Keratinocyte (primary cell): Measurements from ENCODE around the gene ADAD2. TPM values are rescaled to one million over a fixed set of nuclear protein-coding genes. Genes with fewer than 3 reads are reported as not detected.

Source experiments
- DNase-seq: peaks from one replicate; pipeline ENCODE4 v3.0.0-alpha.2; 2011; ENCODE audit warnings: low read depth, missing footprints, low spot score
- FAIRE-seq: peaks from 2 replicates; lab custom pipeline; 2011; peaks lifted over from hg19 to GRCh38; lab: Jason Lieb, UNC
- H2AFZ ChIP-seq: 2 replicates; pipeline ENCODE4 v1.6.0; 2012; ENCODE audit warnings: low read length, control low read depth, inconsistent platforms; ENCODE audit not compliant: control insufficient read depth
- H3K27ac ChIP-seq: 2 replicates; pipeline ENCODE4 v1.5.1; 2011; ENCODE audit warnings: low read length; ENCODE audit not compliant: control insufficient read depth, insufficient read depth
- H3K27me3 ChIP-seq: 3 replicates; pipeline ENCODE4 v1.6.0; 2011; ENCODE audit warnings: low read length; ENCODE audit not compliant: control insufficient read depth, insufficient read depth; ENCODE audit errors: extremely low read depth
- H3K36me3 ChIP-seq, 2 experiments: 2 replicates in 1 of 2; 3 replicates in 1 of 2; pipeline ENCODE4 v1.5.1; 2011; ENCODE audit warnings: low read length in 2 of 2, mild to moderate bottlenecking in 1 of 2; ENCODE audit not compliant: control insufficient read depth in 2 of 2, insufficient read depth in 2 of 2; ENCODE audit errors: extremely low read depth in 1 of 2
- H3K4me1 ChIP-seq: 3 replicates; pipeline ENCODE4 v1.5.1; 2011; ENCODE audit warnings: low read length; ENCODE audit not compliant: control insufficient read depth, insufficient read depth; ENCODE audit errors: extremely low read depth
- H3K4me2 ChIP-seq: 3 replicates; pipeline ENCODE4 v1.6.0; 2011; ENCODE audit warnings: low read depth, low read length; ENCODE audit not compliant: control insufficient read depth, insufficient read depth; ENCODE audit errors: extremely low read depth
- H3K4me3 ChIP-seq, 3 experiments: fragments of 200-600 bp in 1 of 3; sonication (generic) in 1 of 3; 2 replicates in 2 of 3; 3 replicates in 1 of 3; pipeline ENCODE4 v1.5.1; 2011 to 2016; ENCODE audit warnings: low read length in 3 of 3, mild to moderate bottlenecking in 3 of 3, control low read depth in 2 of 3, inconsistent platforms in 1 of 3, low read depth in 1 of 3, mixed read lengths in 1 of 3, mixed run types in 1 of 3, moderate library complexity in 1 of 3; ENCODE audit not compliant: control insufficient read depth in 2 of 3, insufficient read depth in 2 of 3; ENCODE audit errors: extremely low read depth in 1 of 3
- H3K79me2 ChIP-seq: 2 replicates; pipeline ENCODE4 v1.6.0; 2012; ENCODE audit warnings: low read length; ENCODE audit not compliant: control insufficient read depth, insufficient read depth
- H3K9ac ChIP-seq: 3 replicates; pipeline ENCODE4 v1.6.0; 2011; ENCODE audit warnings: low read length; ENCODE audit not compliant: control insufficient read depth, insufficient read depth; ENCODE audit errors: extremely low read depth
- H3K9me1 ChIP-seq: 3 replicates; pipeline ENCODE4 v1.6.0; 2011; ENCODE audit warnings: low read length; ENCODE audit not compliant: control insufficient read depth, insufficient read depth; ENCODE audit errors: extremely low read depth
- H3K9me3 ChIP-seq: 2 replicates; pipeline ENCODE4 v1.5.1; 2012; ENCODE audit warnings: low read depth, low read length; ENCODE audit not compliant: control insufficient read depth
- H4K20me1 ChIP-seq: 3 replicates; pipeline ENCODE4 v1.6.0; 2011; ENCODE audit warnings: low read length; ENCODE audit not compliant: control insufficient read depth, insufficient read depth; ENCODE audit errors: extremely low read depth
- CTCF ChIP-seq, 3 experiments: IDR thresholded peaks in 1 of 3; conservative IDR thresholded peaks in 1 of 3; optimal IDR thresholded peaks in 1 of 3; 2 replicates in 2 of 3; 3 replicates in 1 of 3; pipeline versions ENCODE3 to v1.5.1; 2011; ENCODE audit warnings: low read length in 3 of 3, mild to moderate bottlenecking in 3 of 3, moderate library complexity in 2 of 3, control low read depth in 1 of 3, inconsistent platforms in 1 of 3; ENCODE audit not compliant: insufficient read depth in 2 of 3; ENCODE audit errors: extremely low read depth in 1 of 3
- EZH2 ChIP-seq: IDR thresholded peaks from one replicate; pipeline ENCODE4 v1.6.1; 2012; ENCODE audit warnings: inconsistent platforms, mild to moderate bottlenecking, low read length, moderate library complexity
- dilution Hi-C: fragments of 300-500 bp; cut with MboI; formaldehyde crosslinking; loops from one replicate; pipeline ENCODE4 v1.7.0; 2020; ENCODE audit warnings: low sequenced_read_pairs; ENCODE audit not compliant: extremely low pct_ligation_motif_present
- polyA plus RNA-seq, 5 experiments: library from polyadenylated mRNA; depleted of rRNA in 3 of 5; stranded (reverse) in 3 of 5; stranded (forward) in 1 of 5; unstranded in 1 of 5; fragments of >200 nt; gene quantifications; 1 replicate in 1 of 5; 2 replicates in 3 of 5; 3 replicates in 1 of 5; pipeline versions ENCODE4 v1.2.1 to v1.2.3, GENCODE V29; 2011 to 2012; ENCODE audit warnings: missing spikeins in 2 of 5, low read depth in 1 of 5, low replicate concordance in 1 of 5

ADAD2 gene
- polyA plus RNA-seq, 1 donor (not counting 4 experiments of a cell fraction or from before 2014, with no cell fraction given): not detected

GRCh38 chr16:84245956-84246678 lies 55.2 kb downstream of the ADAD2 start:
- Histone ChIP-seq H3K27me3 (peaks cover 9% of the 10 kb centered on the region), H3K4me2 (no peak overlapping the region), H4K20me1 (no peaks in the 10 kb centered on the region), H3K27ac (no peak overlapping the region), H3K79me2 (no peaks in the 10 kb centered on the region), H3K4me1 (no peaks in the 10 kb centered on the region), H2AFZ (no peak overlapping the region), H3K9me1 (no peaks in the 10 kb centered on the region), H3K9ac (no peak overlapping the region), H3K36me3 (no peaks in the 10 kb centered on the region), H3K9me3 (no peaks in the 10 kb centered on the region), H3K4me3 (no peak overlapping the region)
- dilution Hi-C loops: no loop called here
- no peak for TF ChIP-seq CTCF (optimal IDR thresholded peaks at IDR 0.05 in 1 of 3, IDR thresholded peaks at IDR 0.05 in 1 of 3, conservative IDR thresholded peaks at IDR 0.05 in 1 of 3; ENCODE audit: extremely low read depth in 1 of 3, insufficient read depth in 2 of 3, low read length in 3 of 3)
- no peak for TF ChIP-seq EZH2
- FAIRE-seq (no peak), DNase-seq (no peak)

- no peaks in the 10 kb centered on the region for H3K79me2 ChIP-seq
- no peak overlapping the region for H2AFZ ChIP-seq
- no peaks in the 10 kb centered on the region for H4K20me1 ChIP-seq
- no peak for TF ChIP-seq EZH2
- no peak for TF ChIP-seq CTCF (optimal IDR thresholded peaks at IDR 0.05 in 1 of 3, IDR thresholded peaks at IDR 0.05 in 1 of 3, conservative IDR thresholded peaks at IDR 0.05 in 1 of 3; ENCODE audit: extremely low read depth in 1 of 3, insufficient read depth in 2 of 3, low read length in 3 of 3)
- no peak for DNase-seq
- no peaks in the 10 kb centered on the region for H3K9me1 ChIP-seq
- no peak overlapping the region for H3K9ac ChIP-seq
- no peak for FAIRE-seq
- dilution Hi-C loops: no loop called here
- no peaks in the 10 kb centered on the region for H3K9me3 ChIP-seq
- no peaks in the 10 kb centered on the region for H3K4me1 ChIP-seq
- no peak overlapping the region for H3K4me3 ChIP-seq
- no peak overlapping the region for H3K27ac ChIP-seq
- H3K27me3 ChIP-seq: peaks cover 4% of the 10 kb centered on the region
- H3K4me2 ChIP-seq: no peak overlapping the region
- H3K36me3 ChIP-seq: no peaks in the 10 kb centered on the region
Measured at GRCh38 chr16:84246679-84247077, 55.7 kb downstream of the ADAD2 start.

Other genes starting within 250 kb of the ADAD2 start
- 2.1 to 2.3 TPM (median 2.2 TPM) in 3 replicates for gene OSGIN1, start 237.9 kb upstream of the ADAD2 start, polyA plus RNA-seq
- 0.13 TPM in 1 of 3 replicates, not detected in the others for gene NECAB2, start 222.9 kb upstream of the ADAD2 start, polyA plus RNA-seq
- gene SLC38A8, start 148.4 kb upstream of the ADAD2 start, polyA plus RNA-seq: not detected in 3 replicates
- gene MBTPS1, start 74.2 kb upstream of the ADAD2 start, polyA plus RNA-seq: 47.5 to 56.0 TPM (median 52.5 TPM) in 3 replicates
- 13.3 to 18.1 TPM (median 14.9 TPM) in 3 replicates for gene HSDL1, start 46.0 kb upstream of the ADAD2 start, polyA plus RNA-seq
- 0.01 TPM in 1 of 3 replicates, not detected in the others for gene DNAAF1, start 45.8 kb upstream of the ADAD2 start, polyA plus RNA-seq
- gene TAF1C, start 4.1 kb upstream of the ADAD2 start, polyA plus RNA-seq: 6.5 to 11.4 TPM (median 9.9 TPM) in 3 replicates
- gene KCNG4, start 48.9 kb downstream of the ADAD2 start, polyA plus RNA-seq: not detected in 3 replicates
- gene WFDC1, start 103.7 kb downstream of the ADAD2 start, polyA plus RNA-seq: not detected in 3 replicates
- gene ATP2C2, start 177.4 kb downstream of the ADAD2 start, polyA plus RNA-seq: 0.96 to 1.3 TPM (median 1.3 TPM) in 3 replicates